OCI-LY7 (cell line): Measurements from ENCODE around the gene GNB1. TPM values are rescaled to one million over a fixed set of nuclear protein-coding genes. Genes with fewer than 3 reads are reported as not detected.

Experiments used
- BruUV-seq: library from RNA; stranded (reverse); fragments of 400-500 nt; replicated peaks from 2 replicates; lab custom pipeline; 2021; lab: Mats Ljungman, UMichigan
- CTCF ChIA-PET: fragments of 300-600 bp; sonication (Branson Sonifier 250); formaldehyde crosslinking; loops from one replicate; lab custom pipeline; 2022; ENCODE audit warnings: antibody characterized with exemption; ENCODE audit not compliant: unreplicated experiment; lab: Charles Lee
- POLR2A ChIA-PET: fragments of 300-600 bp; sonication (Branson Sonifier 250); formaldehyde crosslinking; loops from one replicate; lab custom pipeline; 2022; ENCODE audit warnings: antibody characterized with exemption; lab: Charles Lee
- DNase-seq: peaks from one replicate; pipeline ENCODE4 v3.0.0-alpha.2; 2015; ENCODE audit warnings: low spot score
- H2AFZ ChIP-seq: fragments of 200-600 bp; sonication (generic), shearing (Covaris generic); 2 replicates; pipeline ENCODE4 v1.6.1; 2014; ENCODE audit warnings: mild to moderate bottlenecking, antibody characterized with exemption, low read length, moderate library complexity
- H3K27ac ChIP-seq: fragments of 200-600 bp; sonication (generic); 2 replicates; pipeline ENCODE4 v1.5.1; 2014; ENCODE audit warnings: mixed run types, low read depth, mild to moderate bottlenecking, moderate library complexity, low read length, inconsistent platforms; ENCODE audit not compliant: poor library complexity, severe bottlenecking
- H3K36me3 ChIP-seq: fragments of 200-600 bp; sonication (generic); 2 replicates; pipeline ENCODE4 v1.6.1; 2014; ENCODE audit warnings: mild to moderate bottlenecking, antibody characterized with exemption, low read length, moderate library complexity, mixed read lengths; ENCODE audit not compliant: insufficient read depth
- H3K4me1 ChIP-seq: fragments of 200-600 bp; sonication (generic); 2 replicates; pipeline ENCODE4 v1.5.1; 2014; ENCODE audit warnings: mild to moderate bottlenecking, low read length; ENCODE audit not compliant: insufficient read depth, poor library complexity, severe bottlenecking
- H3K4me2 ChIP-seq: fragments of 200-600 bp; sonication (generic); 2 replicates; pipeline ENCODE4 v1.6.1; 2014; ENCODE audit warnings: mild to moderate bottlenecking, low read length
- H3K4me3 ChIP-seq: fragments of 200-600 bp; sonication (generic); 2 replicates; pipeline ENCODE4 v1.5.1; 2014; ENCODE audit warnings: mild to moderate bottlenecking, low read depth, low read length; ENCODE audit not compliant: poor library complexity, severe bottlenecking
- H3K79me2 ChIP-seq: fragments of 200-600 bp; sonication (generic); 2 replicates; pipeline ENCODE4 v1.6.1; 2016; ENCODE audit warnings: low read depth, mild to moderate bottlenecking, low read length, moderate library complexity, mixed read lengths; ENCODE audit not compliant: insufficient read depth
- H3K9me2 ChIP-seq: fragments of 200-600 bp; sonication (generic); 2 replicates; pipeline ENCODE4 v1.6.1; 2016; ENCODE audit warnings: mild to moderate bottlenecking, low read length, mixed read lengths; ENCODE audit not compliant: insufficient read depth
- H3K9me3 ChIP-seq: fragments of 200-600 bp; sonication (generic); 2 replicates; pipeline ENCODE4 v1.6.1; 2014; ENCODE audit warnings: mild to moderate bottlenecking, mixed run types, low read length, mixed read lengths
- H4K20me1 ChIP-seq: fragments of 200-600 bp; sonication (generic); 2 replicates; pipeline ENCODE4 v1.6.1; 2014; ENCODE audit warnings: mild to moderate bottlenecking, antibody characterized with exemption, low read length, moderate library complexity, mixed read lengths; ENCODE audit not compliant: insufficient read depth
- EZH2phosphoT487 ChIP-seq: fragments of 200-600 bp; sonication (generic); IDR thresholded peaks from 2 replicates; pipeline ENCODE4 v1.6.1; 2018; ENCODE audit warnings: low read depth, borderline replicate concordance, mild to moderate bottlenecking, mixed run types, antibody characterized with exemption, low read length, moderate library complexity, mixed read lengths
- intact Hi-C: fragments of 100-400 bp; cut with micrococcal nuclease; formaldehyde crosslinking; loops from one replicate; pipeline ENCODE4 v1.10.0; 2022; ENCODE audit not compliant: unreplicated experiment
- total RNA-seq, 2 experiments: library from RNA; depleted of rRNA in 1 of 2; stranded (reverse); fragments of >200 nt in 1 of 2; shearing (Covaris generic) in 1 of 2; gene quantifications; 2 replicates each; pipeline ENCODE4 v1.2.3, GENCODE V29; 2014 to 2022
- TF ChIP-seq, protein P1 (sequence below): fragments of 200-600 bp; sonication (generic); conservative IDR thresholded peaks from 2 replicates; pipeline ENCODE4 v1.5.1; 2014; ENCODE audit warnings: mild to moderate bottlenecking, antibody characterized with exemption, low read length, moderate library complexity, mixed read lengths

The GNB1 gene
- total RNA-seq, 2 experiments from 2014 or later, result 101 to 502 TPM

DNA sequence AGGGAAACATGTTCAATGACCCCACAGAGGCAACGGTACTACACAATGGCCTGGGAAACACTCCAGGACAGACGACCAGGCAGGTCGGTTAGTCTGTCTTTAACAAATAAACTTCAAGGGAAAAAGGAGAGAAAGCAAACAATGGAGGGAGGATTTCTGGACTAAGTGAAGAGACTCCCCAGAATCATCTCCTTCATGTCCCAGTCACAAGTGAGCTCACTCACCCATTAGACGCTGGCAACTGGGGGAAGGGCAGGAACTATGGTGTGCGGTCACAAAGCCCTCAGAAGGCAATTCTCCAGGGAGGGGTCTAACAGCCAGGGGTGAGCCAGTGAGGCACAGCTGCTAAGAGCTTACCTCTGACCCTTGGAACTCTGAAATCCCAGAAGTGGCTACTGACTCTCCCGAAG, 57.0 kb downstream of the GNB1 start:
- BruUV-seq, result no TSS peak
- Histone ChIP-seq H4K20me1 (no peaks in the 10 kb centered on the region), H2AFZ (no peak overlapping the region), H3K9me3 (no peaks in the 10 kb centered on the region), H3K79me2 (peaks cover 88% of the 10 kb centered on the region), H3K9me2 (no peaks in the 10 kb centered on the region), H3K4me2 (peak overlapping the region; percentile 84), H3K4me3 (peak overlapping the region; percentile 60), H3K27ac (peak overlapping the region; percentile 97), H3K36me3 (peaks cover 86% of the 10 kb centered on the region), H3K4me1 (peaks cover 75% of the 10 kb centered on the region)
- no peak for TF ChIP-seq EZH2phosphoT487
- TF ChIP-seq, protein P1, sequence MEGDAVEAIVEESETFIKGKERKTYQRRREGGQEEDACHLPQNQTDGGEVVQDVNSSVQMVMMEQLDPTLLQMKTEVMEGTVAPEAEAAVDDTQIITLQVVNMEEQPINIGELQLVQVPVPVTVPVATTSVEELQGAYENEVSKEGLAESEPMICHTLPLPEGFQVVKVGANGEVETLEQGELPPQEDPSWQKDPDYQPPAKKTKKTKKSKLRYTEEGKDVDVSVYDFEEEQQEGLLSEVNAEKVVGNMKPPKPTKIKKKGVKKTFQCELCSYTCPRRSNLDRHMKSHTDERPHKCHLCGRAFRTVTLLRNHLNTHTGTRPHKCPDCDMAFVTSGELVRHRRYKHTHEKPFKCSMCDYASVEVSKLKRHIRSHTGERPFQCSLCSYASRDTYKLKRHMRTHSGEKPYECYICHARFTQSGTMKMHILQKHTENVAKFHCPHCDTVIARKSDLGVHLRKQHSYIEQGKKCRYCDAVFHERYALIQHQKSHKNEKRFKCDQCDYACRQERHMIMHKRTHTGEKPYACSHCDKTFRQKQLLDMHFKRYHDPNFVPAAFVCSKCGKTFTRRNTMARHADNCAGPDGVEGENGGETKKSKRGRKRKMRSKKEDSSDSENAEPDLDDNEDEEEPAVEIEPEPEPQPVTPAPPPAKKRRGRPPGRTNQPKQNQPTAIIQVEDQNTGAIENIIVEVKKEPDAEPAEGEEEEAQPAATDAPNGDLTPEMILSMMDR, result no peak
- POLR2A ChIA-PET, result interaction anchor here (1.1 to 2.9 kb wide), 4 partner anchors 11 to 54 kb away, joined by 4 to 9 read pairs (median 5); no protein-coding TSS in a partner anchor
- CTCF ChIA-PET, result no interaction called here
- intact Hi-C loops, result loop anchor here (1.0 to 2.0 kb wide), 3 partner anchors 8 to 73 kb away; partner anchors contain the start of gene NADK
- peak; percentile 98 for DNase-seq

DNA sequence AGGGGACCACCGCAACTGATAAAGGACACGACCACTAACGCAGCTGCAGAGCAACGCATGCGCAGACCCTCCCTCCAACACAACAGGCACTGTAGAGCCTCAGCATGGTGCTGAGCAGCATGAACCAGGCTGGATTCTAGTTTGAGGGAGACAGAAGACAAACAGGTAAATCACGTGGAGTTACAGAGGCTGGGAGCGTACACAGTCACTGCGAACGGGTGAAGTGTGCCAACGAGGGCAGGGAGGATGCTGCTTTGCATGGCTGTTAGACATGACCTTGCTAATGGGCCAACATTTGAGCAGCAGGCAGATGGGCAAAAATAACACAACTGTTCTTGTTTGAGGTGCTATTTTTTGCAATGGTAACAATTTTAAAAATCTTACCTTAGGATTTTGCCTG, 57.4 kb downstream of the GNB1 start:
- DNase-seq, result peak; percentile 90
- Histone ChIP-seq H3K4me2 (peak overlapping the region; percentile 84), H3K27ac (peak overlapping the region; percentile 97), H3K36me3 (peaks cover 86% of the 10 kb centered on the region), H4K20me1 (no peaks in the 10 kb centered on the region), H3K4me3 (peak overlapping the region; percentile 60), H2AFZ (no peak overlapping the region), H3K79me2 (peaks cover 88% of the 10 kb centered on the region), H3K9me3 (no peaks in the 10 kb centered on the region), H3K4me1 (peaks cover 75% of the 10 kb centered on the region), H3K9me2 (no peaks in the 10 kb centered on the region)
- intact Hi-C loops, result loop anchor here (2.0 kb wide), 1 partner anchor 55 kb away; the partner anchor contains the start of gene NADK
- ChIA-PET CTCF (no interaction called here), POLR2A (interaction anchor here (1.1 to 2.9 kb wide), 4 partner anchors 10 to 54 kb away, joined by 4 to 9 read pairs (median 5); no protein-coding TSS in a partner anchor)
- BruUV-seq, result TSS peak; percentile 37
- TF ChIP-seq, protein P1, result no peak
- no peak for TF ChIP-seq EZH2phosphoT487

DNA sequence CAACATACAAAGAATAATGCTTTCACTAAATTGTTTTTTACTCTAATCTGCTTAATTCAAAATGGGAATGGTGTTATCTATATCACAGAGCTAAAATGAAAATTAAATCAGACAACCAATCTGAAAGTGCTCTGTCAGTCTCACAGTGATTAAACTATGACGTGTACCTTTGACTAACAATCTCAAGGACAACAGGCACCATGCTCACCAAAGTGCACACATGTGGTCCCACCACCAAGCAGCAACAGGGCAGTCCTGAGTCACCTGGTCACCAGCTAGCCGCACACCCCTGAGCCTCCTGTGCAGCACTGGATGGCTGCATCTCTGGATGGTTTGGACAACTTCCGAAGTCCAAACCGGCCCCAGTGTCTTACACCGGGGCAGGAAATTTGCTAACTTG, 58.1 kb downstream of the GNB1 start:
- no TSS peak for BruUV-seq
- H2AFZ ChIP-seq, result no peak overlapping the region
- H3K27ac ChIP-seq, result peak overlapping the region; percentile 97
- H3K79me2 ChIP-seq, result peaks cover 88% of the 10 kb centered on the region
- peaks cover 76% of the 10 kb centered on the region for H3K4me1 ChIP-seq
- no peak for TF ChIP-seq EZH2phosphoT487
- TF ChIP-seq, protein P1, result no peak
- CTCF ChIA-PET, result no interaction called here
- H3K36me3 ChIP-seq, result peaks cover 86% of the 10 kb centered on the region
- peak overlapping the region; percentile 60 for H3K4me3 ChIP-seq
- H3K9me3 ChIP-seq, result no peaks in the 10 kb centered on the region
- POLR2A ChIA-PET, result interaction anchor here (2.9 kb wide), 1 partner anchor 10 kb away, joined by 9 read pairs; no protein-coding TSS in a partner anchor
- H3K9me2 ChIP-seq, result no peaks in the 10 kb centered on the region
- DNase-seq, result peak; percentile 21
- no peaks in the 10 kb centered on the region for H4K20me1 ChIP-seq
- intact Hi-C loops, result loop anchor here (2.0 kb wide), 1 partner anchor 54 kb away; the partner anchor contains the start of gene NADK
- H3K4me2 ChIP-seq, result peak overlapping the region; percentile 84
